ENCODE measurements around the gene DPP6.

- TF ChIP-seq CHD2 (IDR thresholded peaks at IDR 0.05; ENCODE audit: low read depth, low read length) (no peak), NFE2 (IDR thresholded peaks at IDR 0.05; ENCODE audit: low read depth) (no peak), ETV6 (IDR thresholded peaks at IDR 0.05; ENCODE audit: borderline replicate concordance in 1 of 2, low read depth in 2 of 2, low read length in 1 of 2) (no peak), ETV6 (CRISPR knock-in tag; IDR thresholded peaks at IDR 0.05; ENCODE audit: borderline replicate concordance) (no peak), SAP30 (IDR thresholded peaks at IDR 0.05; ENCODE audit: borderline replicate concordance, insufficient read depth, low read depth, low read length, poor library complexity, severe bottlenecking) (no peak), FOXM1 (IDR thresholded peaks at IDR 0.05; ENCODE audit: low read depth) (no peak), FOXM1 (CRISPR knock-in tag; IDR thresholded peaks at IDR 0.05; ENCODE audit: low read depth) (no peak), KAT2B (IDR thresholded peaks at IDR 0.05; ENCODE audit: low read depth, low read length) (no peak), JUN (IDR thresholded peaks at IDR 0.05; ENCODE audit: borderline replicate concordance, low read depth, low read length) (no peak), JUN (CRISPR knock-in tag; IDR thresholded peaks at IDR 0.05; ENCODE audit: borderline replicate concordance) (no peak)
These were observed 692.2 kb downstream of the DPP6 start for GRCh38 chr7:154744256-154744860.
